ENCODE results near the gene ZFHX3.

DNA sequence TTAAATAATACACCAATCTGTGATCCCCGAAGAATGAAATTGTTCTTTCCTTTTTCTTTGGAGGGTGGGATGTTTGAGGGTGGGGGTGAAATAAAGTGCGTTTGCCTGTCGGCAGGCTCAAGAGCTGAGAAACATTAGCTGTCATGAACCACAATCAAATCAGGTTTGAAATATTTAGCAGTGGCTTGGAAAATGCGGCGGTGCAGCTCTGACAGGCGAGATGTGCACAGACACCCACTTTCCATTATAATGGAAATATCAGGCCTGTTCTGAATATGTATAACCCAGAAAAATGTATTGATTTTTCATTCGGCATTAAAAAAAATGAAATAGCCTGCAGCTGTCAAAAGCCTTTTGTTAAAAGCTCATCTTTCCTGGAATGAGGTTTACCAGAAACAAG, 212.8 kb downstream of the ZFHX3 start:
- TF ChIP-seq SMC3 (IDR thresholded peaks at IDR 0.05; ENCODE audit: borderline replicate concordance, low read length) (no peak), EP300 (IDR thresholded peaks at IDR 0.05; ENCODE audit: borderline replicate concordance in 1 of 2, control insufficient read depth in 1 of 2, low read depth in 2 of 2, low read length in 2 of 2) (no peak), RAD51 (IDR thresholded peaks at IDR 0.05) (no peak), CTCF (IDR thresholded peaks at IDR 0.05 in 2 of 3, conservative IDR thresholded peaks at IDR 0.05 in 1 of 3; ENCODE audit: control insufficient read depth in 2 of 3, extremely low read depth in 1 of 3, insufficient read depth in 1 of 3, low read depth in 3 of 3, low read length in 3 of 3) (no peak), MYB (IDR thresholded peaks at IDR 0.05; ENCODE audit: borderline replicate concordance, low read depth, low read length) (no peak), BMI1 (IDR thresholded peaks at IDR 0.05; ENCODE audit: borderline replicate concordance) (no peak), TBL1XR1 (IDR thresholded peaks at IDR 0.05; ENCODE audit: low read depth, low read length) (no peak), RCOR1 (conservative IDR thresholded peaks at IDR 0.05; ENCODE audit: low read depth, low read length) (no peak), TAF1 (IDR thresholded peaks at IDR 0.05; ENCODE audit: borderline replicate concordance, low read depth, low read length) (no peak), JUND (IDR thresholded peaks at IDR 0.05; ENCODE audit: low read depth, low read length) (no peak)
- TF ChIP-seq, protein P1, sequence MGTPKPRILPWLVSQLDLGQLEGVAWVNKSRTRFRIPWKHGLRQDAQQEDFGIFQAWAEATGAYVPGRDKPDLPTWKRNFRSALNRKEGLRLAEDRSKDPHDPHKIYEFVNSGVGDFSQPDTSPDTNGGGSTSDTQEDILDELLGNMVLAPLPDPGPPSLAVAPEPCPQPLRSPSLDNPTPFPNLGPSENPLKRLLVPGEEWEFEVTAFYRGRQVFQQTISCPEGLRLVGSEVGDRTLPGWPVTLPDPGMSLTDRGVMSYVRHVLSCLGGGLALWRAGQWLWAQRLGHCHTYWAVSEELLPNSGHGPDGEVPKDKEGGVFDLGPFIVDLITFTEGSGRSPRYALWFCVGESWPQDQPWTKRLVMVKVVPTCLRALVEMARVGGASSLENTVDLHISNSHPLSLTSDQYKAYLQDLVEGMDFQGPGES (IDR thresholded peaks at IDR 0.05): no peak
- TF ChIP-seq, protein P2, sequence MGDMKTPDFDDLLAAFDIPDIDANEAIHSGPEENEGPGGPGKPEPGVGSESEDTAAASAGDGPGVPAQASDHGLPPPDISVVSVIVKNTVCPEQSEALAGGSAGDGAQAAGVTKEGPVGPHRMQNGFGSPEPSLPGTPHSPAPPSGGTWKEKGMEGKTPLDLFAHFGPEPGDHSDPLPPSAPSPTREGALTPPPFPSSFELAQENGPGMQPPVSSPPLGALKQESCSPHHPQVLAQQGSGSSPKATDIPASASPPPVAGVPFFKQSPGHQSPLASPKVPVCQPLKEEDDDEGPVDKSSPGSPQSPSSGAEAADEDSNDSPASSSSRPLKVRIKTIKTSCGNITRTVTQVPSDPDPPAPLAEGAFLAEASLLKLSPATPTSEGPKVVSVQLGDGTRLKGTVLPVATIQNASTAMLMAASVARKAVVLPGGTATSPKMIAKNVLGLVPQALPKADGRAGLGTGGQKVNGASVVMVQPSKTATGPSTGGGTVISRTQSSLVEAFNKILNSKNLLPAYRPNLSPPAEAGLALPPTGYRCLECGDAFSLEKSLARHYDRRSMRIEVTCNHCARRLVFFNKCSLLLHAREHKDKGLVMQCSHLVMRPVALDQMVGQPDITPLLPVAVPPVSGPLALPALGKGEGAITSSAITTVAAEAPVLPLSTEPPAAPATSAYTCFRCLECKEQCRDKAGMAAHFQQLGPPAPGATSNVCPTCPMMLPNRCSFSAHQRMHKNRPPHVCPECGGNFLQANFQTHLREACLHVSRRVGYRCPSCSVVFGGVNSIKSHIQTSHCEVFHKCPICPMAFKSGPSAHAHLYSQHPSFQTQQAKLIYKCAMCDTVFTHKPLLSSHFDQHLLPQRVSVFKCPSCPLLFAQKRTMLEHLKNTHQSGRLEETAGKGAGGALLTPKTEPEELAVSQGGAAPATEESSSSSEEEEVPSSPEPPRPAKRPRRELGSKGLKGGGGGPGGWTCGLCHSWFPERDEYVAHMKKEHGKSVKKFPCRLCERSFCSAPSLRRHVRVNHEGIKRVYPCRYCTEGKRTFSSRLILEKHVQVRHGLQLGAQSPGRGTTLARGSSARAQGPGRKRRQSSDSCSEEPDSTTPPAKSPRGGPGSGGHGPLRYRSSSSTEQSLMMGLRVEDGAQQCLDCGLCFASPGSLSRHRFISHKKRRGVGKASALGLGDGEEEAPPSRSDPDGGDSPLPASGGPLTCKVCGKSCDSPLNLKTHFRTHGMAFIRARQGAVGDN (IDR thresholded peaks at IDR 0.05): no peak
